HepG2 (cell line): Measurements from ENCODE around the gene ENPP7. TPM values are rescaled to one million over a fixed set of nuclear protein-coding genes. Genes with fewer than 3 reads are reported as not detected.

Experiments
- ATF7-NPFF ChIP-seq: sonication (generic); formaldehyde crosslinking; IDR thresholded peaks from 2 replicates; pipeline ENCODE4 v1.8.1; 2023; ENCODE audit warnings: mild to moderate bottlenecking, low read depth, missing genetic modification reagents, moderate library complexity
- ELF3 ChIP-seq: IDR thresholded peaks from 2 replicates; pipeline ENCODE4 v1.6.1; 2016; ENCODE audit warnings: missing genetic modification reagents, missing compliant biosample characterization
- GABPB1 ChIP-seq: IDR thresholded peaks from 2 replicates; pipeline ENCODE4 v1.6.1; 2016; ENCODE audit warnings: mild to moderate bottlenecking, missing genetic modification reagents, moderate library complexity, missing compliant biosample characterization
- GMEB2 ChIP-seq: IDR thresholded peaks from 2 replicates; pipeline ENCODE4 v1.6.1; 2016; ENCODE audit warnings: missing biosample characterization, missing genetic modification reagents, low read depth
- SNAPC2 ChIP-seq: sonication (generic); formaldehyde crosslinking; IDR thresholded peaks from 2 replicates; pipeline ENCODE4 v1.8.1; 2022; ENCODE audit warnings: mild to moderate bottlenecking, missing genetic modification reagents
- SOX13 ChIP-seq, 3 experiments: fragments of 450-650 bp in 1 of 3; sonication (generic) in 1 of 3; formaldehyde crosslinking in 1 of 3; IDR thresholded peaks in 2 of 3; conservative IDR thresholded peaks in 1 of 3; 2 replicates each; pipeline versions ENCODE4 v1.5.0 to v1.6.1; 2016 to 2020; ENCODE audit warnings: antibody characterized with exemption in 1 of 3, mild to moderate bottlenecking in 1 of 3, missing compliant biosample characterization in 1 of 3, missing genetic modification reagents in 1 of 3, moderate library complexity in 1 of 3
- TIGD3 ChIP-seq: sonication (generic); formaldehyde crosslinking; IDR thresholded peaks from 2 replicates; pipeline ENCODE4 v1.5.1; 2020; ENCODE audit warnings: mild to moderate bottlenecking, missing genetic modification reagents, borderline replicate concordance
- TP53 ChIP-seq: sonication (generic); formaldehyde crosslinking; conservative IDR thresholded peaks from 2 replicates; pipeline ENCODE4 v1.4.0; 2020; ENCODE audit warnings: missing genetic modification reagents
- ZBTB39 ChIP-seq: sonication (generic); formaldehyde crosslinking; IDR thresholded peaks from 2 replicates; pipeline ENCODE4 v1.5.0; 2020; ENCODE audit warnings: missing genetic modification reagents
- ZBTB4 ChIP-seq: sonication (generic); formaldehyde crosslinking; IDR thresholded peaks from 2 replicates; pipeline ENCODE4 v1.4.0; 2020; ENCODE audit warnings: missing genetic modification reagents, mild to moderate bottlenecking, borderline replicate concordance
- ZNF281 ChIP-seq: sonication (generic); formaldehyde crosslinking; IDR thresholded peaks from 2 replicates; pipeline ENCODE4 v1.4.0; 2020; ENCODE audit warnings: missing genetic modification reagents, borderline replicate concordance
- ZNF343 ChIP-seq: sonication (generic); formaldehyde crosslinking; IDR thresholded peaks from 2 replicates; pipeline ENCODE4 v1.4.0; 2020; ENCODE audit warnings: mild to moderate bottlenecking, missing genetic modification reagents
- ZNF414 ChIP-seq: sonication (generic); formaldehyde crosslinking; IDR thresholded peaks from 2 replicates; pipeline ENCODE4 v1.5.0; 2020; ENCODE audit warnings: missing genetic modification reagents
- ZNF550 ChIP-seq: sonication (generic); formaldehyde crosslinking; IDR thresholded peaks from 2 replicates; pipeline ENCODE4 v1.4.0; 2020; ENCODE audit warnings: mild to moderate bottlenecking, missing genetic modification reagents, borderline replicate concordance
- polyA plus RNA-seq, 8 experiments: library from polyadenylated mRNA; depleted of rRNA in 3 of 8; stranded (reverse) in 7 of 8; unstranded in 1 of 8; fragments of >200 nt; fragmentation: Illumina TruSeq in 4 of 8; extraction: Trizol in 4 of 8; gene quantifications; 2 replicates each; pipeline versions ENCODE4 v1.2.1 to v1.2.3, GENCODE V29; 2011 to 2016; ENCODE audit warnings: low read depth in 4 of 8, missing spikeins in 1 of 8, mixed read lengths in 1 of 8; ENCODE audit not compliant: insufficient read depth in 1 of 8
- total RNA-seq, 5 experiments: library from RNA; depleted of rRNA; stranded (reverse); fragments of >200 nt; fragmentation: Illumina TruSeq; extraction: Trizol; gene quantifications; 2 replicates each; pipeline ENCODE4 v1.2.3, GENCODE V29; 2016; ENCODE audit warnings: low read depth in 1 of 5

Gene ENPP7
- total and polyA plus RNA-seq, 2 of the 13 experiments (the other 11 are each of a cell fraction or from before 2014, with no cell fraction given): 1.1 to 2.2 TPM

GRCh38 chr17:79777120-79777893 is 46.6 kb downstream of the ENPP7 start (continued):
- TF ChIP-seq ZNF414 (CRISPR knock-in tag): 0 out of 2 replicates have a peak, but pooled peaks have one; percentile 12
- TF ChIP-seq ATF7-NPFF: no peak
- no peak; the same call in 1 of the 2 replicates for TF ChIP-seq TIGD3 (CRISPR knock-in tag)
- peak; percentile 66; the same call in 1 of the 2 replicates for TF ChIP-seq GABPB1 (CRISPR knock-in tag)
- TF ChIP-seq ZNF550 (CRISPR knock-in tag): no peak
- TF ChIP-seq GMEB2: no peak
- no peak for TF ChIP-seq SOX13 (IDR thresholded peaks at IDR 0.05)
- TF ChIP-seq SOX13 (CRISPR knock-in tag; conservative IDR thresholded peaks at IDR 0.05 in 1 of 2, IDR thresholded peaks at IDR 0.05 in 1 of 2): peak in 1 of 2 experiments; percentile 88; a peak in 2 of 4 replicates
- TF ChIP-seq SNAPC2 (CRISPR knock-in tag): no peak
- peak; percentile 22; the same call in 1 of the 2 replicates for TF ChIP-seq ZBTB4 (CRISPR knock-in tag)
- TF ChIP-seq ZBTB39 (CRISPR knock-in tag): no peak
- TF ChIP-seq ZNF343: no peak
- TF ChIP-seq TP53 (CRISPR knock-in tag): no peak
- TF ChIP-seq ZNF281 (CRISPR knock-in tag): 0 out of 2 replicates have a peak, but pooled peaks have one; percentile 43
- 0 out of 2 replicates have a peak, but pooled peaks have one; percentile 30 for TF ChIP-seq ELF3
